Measurements from ENCODE around the gene BSG.

- TF ChIP-seq CTCF (IDR thresholded peaks at IDR 0.05; ENCODE audit: low read depth, low read length) (no peak), EZH2phosphoT487 (IDR thresholded peaks at IDR 0.05; ENCODE audit: low read depth) (no peak)
These were observed 39.1 kb downstream of the BSG start for GRCh38 chr19:611481-611868.

Data from OCI-LY3 (cell line).